Measurements from ENCODE around the gene ANKRD55.

GRCh38 chr5:56055287-56055686 is 177.8 kb downstream of the ANKRD55 start:
- TF ChIP-seq EZH2 (IDR thresholded peaks at IDR 0.05; ENCODE audit: insufficient read depth, low read length) (no peak), CTCF (IDR thresholded peaks at IDR 0.05; ENCODE audit: insufficient read depth, low read depth, low read length) (no peak)
